K562 (cell line): ENCODE results near the gene VPREB1. TPM values are rescaled to one million over a fixed set of nuclear protein-coding genes. Genes with fewer than 3 reads are reported as not detected.

ENCODE experiments used
- ATAC-seq: fragments of 200-7000 bp; cut with Tn5 transposase; 3 replicates; pipeline ENCODE4 v1.9.1; 2020; ENCODE audit warnings: moderate library complexity
- BruUV-seq: library from RNA; stranded (reverse); fragments of 400-500 nt; replicated peaks from 2 replicates; lab custom pipeline; 2021; lab: Mats Ljungman, UMichigan
- CTCF ChIA-PET: fragments of 300-600 bp; formaldehyde crosslinking; extraction: SDS; loops from one replicate; lab custom pipeline; 2021; ENCODE audit warnings: low intra/inter-chr PET ratio; lab: Yijun Ruan, JAX
- POLR2A ChIA-PET: fragments of 300-600, 350-650 bp; sonication (Branson Sonifier 250); formaldehyde crosslinking; extraction: SDS; loops from one replicate; lab custom pipeline; 2021; ENCODE audit warnings: antibody characterized with exemption, inconsistent platforms; lab: Yijun Ruan, JAX
- DNase-seq, 4 experiments: peaks; one replicate each; pipeline versions ENCODE4 v3.0.0 to v3.0.0-alpha.2; 2011 to 2018; ENCODE audit warnings: low spot score in 3 of 4, mixed read lengths in 3 of 4; ENCODE audit errors: extremely low read depth in 1 of 4
- FAIRE-seq: peaks from 2 replicates; lab custom pipeline; 2011; peaks lifted over from hg19 to GRCh38; lab: Jason Lieb, UNC
- H2AFZ ChIP-seq: 2 replicates; pipeline ENCODE4 v1.6.0; 2011; ENCODE audit warnings: low read depth, low read length, control low read depth, inconsistent platforms
- H3K27ac ChIP-seq: fragments of 200-600 bp; 3 replicates; pipeline ENCODE4 v1.8.0; 2011; ENCODE audit warnings: low read depth, mild to moderate bottlenecking, control low read depth, inconsistent platforms, low read length, moderate library complexity, mixed read lengths; ENCODE audit errors: extremely low read depth
- H3K27me3 ChIP-seq, 2 experiments: fragments of 300-600 bp in 1 of 2; 2 replicates in 1 of 2; 3 replicates in 1 of 2; pipeline versions ENCODE4 v1.6.0 to v1.8.0; 2011; ENCODE audit warnings: inconsistent platforms in 2 of 2, low read length in 2 of 2, mild to moderate bottlenecking in 1 of 2, mixed read lengths in 1 of 2, moderate library complexity in 1 of 2; ENCODE audit not compliant: control insufficient read depth in 2 of 2, insufficient read depth in 2 of 2
- H3K36me3 ChIP-seq: fragments of 300-600 bp; 3 replicates; pipeline ENCODE4 v1.8.0; 2011; ENCODE audit warnings: mild to moderate bottlenecking, low read length, inconsistent platforms; ENCODE audit not compliant: control insufficient read depth, insufficient read depth
- H3K4me1 ChIP-seq, 2 experiments: fragments of 200-600 bp in 1 of 2; replicated peaks in 1 of 2; 2 replicates in 1 of 2; 3 replicates in 1 of 2; pipeline versions ENCODE4 v1.5.1 to v1.8.0; 2011; ENCODE audit warnings: inconsistent platforms in 2 of 2, low read length in 2 of 2, mild to moderate bottlenecking in 1 of 2, mixed read lengths in 1 of 2, moderate library complexity in 1 of 2; ENCODE audit not compliant: control insufficient read depth in 2 of 2, insufficient read depth in 2 of 2
- H3K4me2 ChIP-seq: 2 replicates; pipeline ENCODE4 v1.6.1; 2011; ENCODE audit warnings: low read length, control low read depth, inconsistent platforms, mixed read lengths; ENCODE audit not compliant: insufficient read depth
- H3K4me3 ChIP-seq: fragments of 200-600 bp; sonication (generic), shearing (Covaris generic); 2 replicates; pipeline ENCODE4 v1.5.1; 2016; ENCODE audit warnings: control low read depth, inconsistent platforms
- H3K79me2 ChIP-seq: fragments of 200-600 bp; 3 replicates; pipeline ENCODE4 v1.8.0; 2011; ENCODE audit warnings: low read length, inconsistent platforms; ENCODE audit not compliant: control insufficient read depth, insufficient read depth
- H3K9ac ChIP-seq, 2 experiments: 2 replicates each; pipeline versions ENCODE4 v1.6.0 to v1.6.1; 2011; ENCODE audit warnings: low read depth in 2 of 2, low read length in 2 of 2, control low read depth in 1 of 2, inconsistent platforms in 1 of 2, mild to moderate bottlenecking in 1 of 2, mixed read lengths in 1 of 2; ENCODE audit not compliant: insufficient read depth in 1 of 2
- H3K9me1 ChIP-seq: one replicate; pipeline ENCODE4 v1.6.0; 2011; ENCODE audit warnings: inconsistent platforms, mild to moderate bottlenecking, low read length, moderate library complexity; ENCODE audit not compliant: control insufficient read depth, insufficient read depth
- H3K9me3 ChIP-seq: replicated peaks from 2 replicates; pipeline ENCODE4 v1.5.1; 2011; ENCODE audit warnings: low read depth, low read length, inconsistent platforms; ENCODE audit not compliant: control insufficient read depth, insufficient read depth
- H4K20me1 ChIP-seq: replicated peaks from 2 replicates; pipeline ENCODE4 v1.6.1; 2011; ENCODE audit warnings: low read length, inconsistent platforms, mixed read lengths; ENCODE audit not compliant: control insufficient read depth, insufficient read depth
- ESRRB ChIP-seq: fragments of 250-450 bp; sonication (Bioruptor Pico); IDR thresholded peaks from 2 replicates; pipeline ENCODE4 v1.5.0; 2020; ENCODE audit warnings: mild to moderate bottlenecking, moderate library complexity, borderline replicate concordance
- HDAC3 ChIP-seq: fragments of 450-650 bp; IDR thresholded peaks from 2 replicates; pipeline ENCODE4 v1.6.1; 2018; ENCODE audit warnings: borderline replicate concordance, mild to moderate bottlenecking, moderate library complexity; ENCODE audit not compliant: partially characterized antibody
- MAFG ChIP-seq: fragments of 450-650 bp; conservative IDR thresholded peaks from 2 replicates; pipeline ENCODE4 v1.6.1; 2016; ENCODE audit warnings: missing genetic modification characterization, missing compliant biosample characterization
- MAFK ChIP-seq: IDR thresholded peaks from 2 replicates; pipeline ENCODE4 v1.6.1; 2011; ENCODE audit warnings: low read length, improper control_type of control experiment
- MED1 ChIP-seq: sonication (generic); formaldehyde crosslinking; IDR thresholded peaks from 2 replicates; pipeline ENCODE4 v1.8.1; 2023; ENCODE audit warnings: missing genetic modification reagents, borderline replicate concordance
- NFE2 ChIP-seq: IDR thresholded peaks from 2 replicates; pipeline ENCODE4 v1.6.1; 2014; ENCODE audit warnings: antibody characterized with exemption, low read depth
- ZNF311 ChIP-seq: fragments of 250-450 bp; sonication (Bioruptor Pico); IDR thresholded peaks from 2 replicates; pipeline ENCODE4 v1.4.0; 2020; ENCODE audit warnings: mild to moderate bottlenecking, moderate library complexity
- WGBS: fragments of 100-300 bp; shearing (Covaris generic); methylation state at CpG from one replicate; pipeline ENCODE4 v1.1.6; 2016; ENCODE audit warnings: low coverage, mixed read lengths; ENCODE audit not compliant: insufficient coverage; ENCODE audit errors: missing lambda C conversion rate; 5-methylcytosine and 5-hydroxymethylcytosine counted together
- in situ Hi-C: fragments of 300-500 bp; cut with MboI; formaldehyde crosslinking; loops from 4 replicates; pipeline ENCODE4 v1.15.0; 2018; ENCODE audit warnings: inconsistent platforms, mixed read lengths
- intact Hi-C: fragments of 100-400 bp; cut with micrococcal nuclease; formaldehyde crosslinking; loops from 2 replicates; pipeline ENCODE4 v1.14.2; 2022
- polyA plus RNA-seq, 8 experiments: library from polyadenylated mRNA; depleted of rRNA in 4 of 8; stranded (reverse) in 5 of 8; unstranded in 3 of 8; fragments of >200 nt; fragmentation: Nextera tagmentation in 2 of 8; fragmentation: Illumina TruSeq in 1 of 8; extraction: Ambion mirVana in 2 of 8; extraction: Trizol in 1 of 8; gene quantifications; 2 replicates each; pipeline versions ENCODE4 v1.2.1 to v1.2.3, GENCODE V29; 2011 to 2014; ENCODE audit warnings: inconsistent platforms in 1 of 8, missing spikeins in 1 of 8
- total RNA-seq, 7 experiments: library from RNA; depleted of rRNA in 6 of 7; stranded (reverse); fragments of >200 nt in 6 of 7; fragmentation: Illumina TruSeq in 2 of 7; extraction: Trizol in 2 of 7; gene quantifications; 2 replicates each; pipeline versions ENCODE4 v1.2.1 to v1.2.3, GENCODE V29; 2011 to 2021; ENCODE audit warnings: low replicate concordance in 1 of 7
- TF ChIP-seq, protein P1 (sequence below): fragments of 450-650 bp; IDR thresholded peaks from 2 replicates; pipeline ENCODE4 v1.6.1; 2018; ENCODE audit not compliant: partially characterized antibody
- TF ChIP-seq, protein P2 (sequence below): fragments of 250-450 bp; sonication (Bioruptor Pico); IDR thresholded peaks from 2 replicates; pipeline ENCODE4 v1.4.0; 2020; ENCODE audit warnings: mild to moderate bottlenecking, moderate library complexity
- TF ChIP-seq, protein P3 (sequence below): sonication (generic); IDR thresholded peaks from 2 replicates; pipeline ENCODE4 v1.6.1; 2016
- TF ChIP-seq, protein P4 (sequence below), 3 experiments: IDR thresholded peaks in 2 of 3; conservative IDR thresholded peaks in 1 of 3; 2 replicates each; pipeline ENCODE4 v1.5.1; 2011 to 2012; ENCODE audit warnings: low read length in 3 of 3, mild to moderate bottlenecking in 3 of 3, control low read depth in 2 of 3, improper control_type of control experiment in 1 of 3, inconsistent platforms in 1 of 3, low read depth in 1 of 3, mixed read lengths in 1 of 3, moderate library complexity in 1 of 3; ENCODE audit not compliant: insufficient read depth in 2 of 3

The VPREB1 gene
- total and polyA plus RNA-seq, 9 of the 15 experiments (the other 6 are each of a cell fraction or from before 2014, with no cell fraction given): not detected

DNA sequence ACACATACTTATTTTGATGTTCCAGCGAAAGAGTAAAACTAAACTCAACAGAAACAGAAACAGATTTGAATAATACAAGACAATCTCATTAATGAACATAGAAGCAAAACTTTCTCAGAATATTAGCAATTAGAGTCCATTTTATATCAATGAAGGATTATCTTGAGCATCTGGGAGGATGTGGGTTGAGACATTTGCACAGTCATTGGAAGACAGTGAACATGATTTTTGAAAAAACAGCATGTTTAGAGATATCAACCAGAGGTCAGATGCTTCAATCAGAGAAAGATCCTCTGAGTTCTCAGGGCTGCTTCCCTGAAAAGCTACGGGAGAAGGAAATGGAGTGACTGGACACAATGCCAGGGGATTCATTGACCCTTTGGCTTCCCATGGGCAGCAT lies 35.9 kb upstream of the VPREB1 start:
- peaks cover 13% of the 10 kb centered on the region for H4K20me1 ChIP-seq
- intact Hi-C loops (loop anchor here (1.0 to 5.0 kb wide), 7 partner anchors 26 to 514 kb away; no protein-coding TSS in a partner anchor), in situ Hi-C loops (loop anchor here (5.0 kb wide), 1 partner anchor 379 kb away; no protein-coding TSS in a partner anchor)
- BruUV-seq: no TSS peak
- no peak overlapping the region for H3K4me3 ChIP-seq
- no peak overlapping the region for H2AFZ ChIP-seq
- no peak for ATAC-seq
- DNase-seq: no peak
- CTCF ChIA-PET: interaction anchor here (0.6 to 3.6 kb wide), 14 partner anchors 13 to 1478 kb away, joined by 3 to 25 read pairs (median 6); no protein-coding TSS in a partner anchor
- POLR2A ChIA-PET: interaction anchor here (0.9 to 2.5 kb wide), 10 partner anchors 11 to 501 kb away, joined by 3 to 13 read pairs (median 5); no protein-coding TSS in a partner anchor
- H3K4me2 ChIP-seq: no peak overlapping the region
- no peak overlapping the region for H3K27ac ChIP-seq
- no peaks in the 10 kb centered on the region for H3K79me2 ChIP-seq
- no peaks in the 10 kb centered on the region for H3K36me3 ChIP-seq
- 1% methylated on average over 2 of the region's 2 CpGs for WGBS
- FAIRE-seq: no peak
- no peaks in the 10 kb centered on the region for H3K4me1 ChIP-seq
- no peak overlapping the region for H3K9ac ChIP-seq
- no peaks in the 10 kb centered on the region for H3K9me3 ChIP-seq
- H3K9me1 ChIP-seq: no peaks in the 10 kb centered on the region
- H3K27me3 ChIP-seq: peaks cover 47 to 48% of the 10 kb centered on the region in 2 experiments
- TF ChIP-seq, protein P1, sequence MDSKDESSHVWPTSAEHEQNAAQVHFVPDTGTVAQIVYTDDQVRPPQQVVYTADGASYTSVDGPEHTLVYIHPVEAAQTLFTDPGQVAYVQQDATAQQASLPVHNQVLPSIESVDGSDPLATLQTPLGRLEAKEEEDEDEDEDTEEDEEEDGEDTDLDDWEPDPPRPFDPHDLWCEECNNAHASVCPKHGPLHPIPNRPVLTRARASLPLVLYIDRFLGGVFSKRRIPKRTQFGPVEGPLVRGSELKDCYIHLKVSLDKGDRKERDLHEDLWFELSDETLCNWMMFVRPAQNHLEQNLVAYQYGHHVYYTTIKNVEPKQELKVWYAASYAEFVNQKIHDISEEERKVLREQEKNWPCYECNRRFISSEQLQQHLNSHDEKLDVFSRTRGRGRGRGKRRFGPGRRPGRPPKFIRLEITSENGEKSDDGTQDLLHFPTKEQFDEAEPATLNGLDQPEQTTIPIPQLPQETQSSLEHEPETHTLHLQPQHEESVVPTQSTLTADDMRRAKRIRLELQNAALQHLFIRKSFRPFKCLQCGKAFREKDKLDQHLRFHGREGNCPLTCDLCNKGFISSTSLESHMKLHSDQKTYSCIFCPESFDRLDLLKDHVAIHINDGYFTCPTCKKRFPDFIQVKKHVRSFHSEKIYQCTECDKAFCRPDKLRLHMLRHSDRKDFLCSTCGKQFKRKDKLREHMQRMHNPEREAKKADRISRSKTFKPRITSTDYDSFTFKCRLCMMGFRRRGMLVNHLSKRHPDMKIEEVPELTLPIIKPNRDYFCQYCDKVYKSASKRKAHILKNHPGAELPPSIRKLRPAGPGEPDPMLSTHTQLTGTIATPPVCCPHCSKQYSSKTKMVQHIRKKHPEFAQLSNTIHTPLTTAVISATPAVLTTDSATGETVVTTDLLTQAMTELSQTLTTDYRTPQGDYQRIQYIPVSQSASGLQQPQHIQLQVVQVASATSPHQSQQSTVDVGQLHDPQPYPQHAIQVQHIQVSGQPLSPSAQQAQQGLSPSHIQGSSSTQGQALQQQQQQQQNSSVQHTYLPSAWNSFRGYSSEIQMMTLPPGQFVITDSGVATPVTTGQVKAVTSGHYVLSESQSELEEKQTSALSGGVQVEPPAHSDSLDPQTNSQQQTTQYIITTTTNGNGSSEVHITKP: no peak
- TF ChIP-seq MAFG (tag) (peak; percentile 63; the same call in 1 of the 2 replicates), MAFK (peak; percentile 35; the same call in 1 of the 2 replicates), ZNF311 (CRISPR knock-in tag) (no peak), NFE2 (peak; percentile 56), ESRRB (CRISPR knock-in tag) (0 out of 2 replicates have a peak, but pooled peaks have one; percentile 65), MED1 (no peak), HDAC3 (no peak)
- TF ChIP-seq, protein P2, sequence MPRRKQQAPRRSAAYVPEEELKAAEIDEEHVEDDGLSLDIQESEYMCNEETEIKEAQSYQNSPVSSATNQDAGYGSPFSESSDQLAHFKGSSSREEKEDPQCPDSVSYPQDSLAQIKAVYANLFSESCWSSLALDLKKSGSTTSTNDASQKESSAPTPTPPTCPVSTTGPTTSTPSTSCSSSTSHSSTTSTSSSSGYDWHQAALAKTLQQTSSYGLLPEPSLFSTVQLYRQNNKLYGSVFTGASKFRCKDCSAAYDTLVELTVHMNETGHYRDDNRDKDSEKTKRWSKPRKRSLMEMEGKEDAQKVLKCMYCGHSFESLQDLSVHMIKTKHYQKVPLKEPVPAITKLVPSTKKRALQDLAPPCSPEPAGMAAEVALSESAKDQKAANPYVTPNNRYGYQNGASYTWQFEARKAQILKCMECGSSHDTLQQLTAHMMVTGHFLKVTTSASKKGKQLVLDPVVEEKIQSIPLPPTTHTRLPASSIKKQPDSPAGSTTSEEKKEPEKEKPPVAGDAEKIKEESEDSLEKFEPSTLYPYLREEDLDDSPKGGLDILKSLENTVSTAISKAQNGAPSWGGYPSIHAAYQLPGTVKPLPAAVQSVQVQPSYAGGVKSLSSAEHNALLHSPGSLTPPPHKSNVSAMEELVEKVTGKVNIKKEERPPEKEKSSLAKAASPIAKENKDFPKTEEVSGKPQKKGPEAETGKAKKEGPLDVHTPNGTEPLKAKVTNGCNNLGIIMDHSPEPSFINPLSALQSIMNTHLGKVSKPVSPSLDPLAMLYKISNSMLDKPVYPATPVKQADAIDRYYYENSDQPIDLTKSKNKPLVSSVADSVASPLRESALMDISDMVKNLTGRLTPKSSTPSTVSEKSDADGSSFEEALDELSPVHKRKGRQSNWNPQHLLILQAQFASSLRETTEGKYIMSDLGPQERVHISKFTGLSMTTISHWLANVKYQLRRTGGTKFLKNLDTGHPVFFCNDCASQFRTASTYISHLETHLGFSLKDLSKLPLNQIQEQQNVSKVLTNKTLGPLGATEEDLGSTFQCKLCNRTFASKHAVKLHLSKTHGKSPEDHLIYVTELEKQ: no peak
- TF ChIP-seq, protein P3, sequence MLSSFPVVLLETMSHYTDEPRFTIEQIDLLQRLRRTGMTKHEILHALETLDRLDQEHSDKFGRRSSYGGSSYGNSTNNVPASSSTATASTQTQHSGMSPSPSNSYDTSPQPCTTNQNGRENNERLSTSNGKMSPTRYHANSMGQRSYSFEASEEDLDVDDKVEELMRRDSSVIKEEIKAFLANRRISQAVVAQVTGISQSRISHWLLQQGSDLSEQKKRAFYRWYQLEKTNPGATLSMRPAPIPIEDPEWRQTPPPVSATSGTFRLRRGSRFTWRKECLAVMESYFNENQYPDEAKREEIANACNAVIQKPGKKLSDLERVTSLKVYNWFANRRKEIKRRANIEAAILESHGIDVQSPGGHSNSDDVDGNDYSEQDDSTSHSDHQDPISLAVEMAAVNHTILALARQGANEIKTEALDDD: no peak
- TF ChIP-seq, protein P4, sequence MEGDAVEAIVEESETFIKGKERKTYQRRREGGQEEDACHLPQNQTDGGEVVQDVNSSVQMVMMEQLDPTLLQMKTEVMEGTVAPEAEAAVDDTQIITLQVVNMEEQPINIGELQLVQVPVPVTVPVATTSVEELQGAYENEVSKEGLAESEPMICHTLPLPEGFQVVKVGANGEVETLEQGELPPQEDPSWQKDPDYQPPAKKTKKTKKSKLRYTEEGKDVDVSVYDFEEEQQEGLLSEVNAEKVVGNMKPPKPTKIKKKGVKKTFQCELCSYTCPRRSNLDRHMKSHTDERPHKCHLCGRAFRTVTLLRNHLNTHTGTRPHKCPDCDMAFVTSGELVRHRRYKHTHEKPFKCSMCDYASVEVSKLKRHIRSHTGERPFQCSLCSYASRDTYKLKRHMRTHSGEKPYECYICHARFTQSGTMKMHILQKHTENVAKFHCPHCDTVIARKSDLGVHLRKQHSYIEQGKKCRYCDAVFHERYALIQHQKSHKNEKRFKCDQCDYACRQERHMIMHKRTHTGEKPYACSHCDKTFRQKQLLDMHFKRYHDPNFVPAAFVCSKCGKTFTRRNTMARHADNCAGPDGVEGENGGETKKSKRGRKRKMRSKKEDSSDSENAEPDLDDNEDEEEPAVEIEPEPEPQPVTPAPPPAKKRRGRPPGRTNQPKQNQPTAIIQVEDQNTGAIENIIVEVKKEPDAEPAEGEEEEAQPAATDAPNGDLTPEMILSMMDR (IDR thresholded peaks at IDR 0.05 in 2 of 3, conservative IDR thresholded peaks at IDR 0.05 in 1 of 3; ENCODE audit: insufficient read depth in 2 of 3, low read depth in 1 of 3, low read length in 3 of 3): peak in 1 of 3 experiments; percentile 4; a peak in 1 of 6 replicates
